Body of pancreas (tissue), 4 donors: ENCODE measurements around the gene RAB7A.

Experiments
- CTCF ChIP-seq, 7 experiments: fragments of 450-650 bp in 4 of 7; fragments of 200-600 bp in 3 of 7; sonication (generic) in 3 of 7; IDR thresholded peaks; one replicate each; pipeline ENCODE4 v1.5.1; 2016 to 2019; ENCODE audit warnings: antibody characterized with exemption in 7 of 7
- POLR2A ChIP-seq, 3 donors: fragments of 450-650 bp; IDR thresholded peaks; one replicate each; pipeline ENCODE4 v1.6.1; 2016; ENCODE audit warnings: antibody characterized with exemption in 3 of 3, mild to moderate bottlenecking in 2 of 3

GRCh38 chr3:128853826-128854225 is 127.8 kb downstream of the RAB7A start:
- TF ChIP-seq POLR2A (IDR thresholded peaks at IDR 0.05), result no peak
- TF ChIP-seq CTCF (IDR thresholded peaks at IDR 0.05), result no peak
